ENCODE data around the gene SLC7A8. TPM values are rescaled to one million over a fixed set of nuclear protein-coding genes. Genes with fewer than 3 reads are reported as not detected.

The SLC7A8 gene
- polyA plus RNA-seq, 1 donor: 2.9 TPM

DNA sequence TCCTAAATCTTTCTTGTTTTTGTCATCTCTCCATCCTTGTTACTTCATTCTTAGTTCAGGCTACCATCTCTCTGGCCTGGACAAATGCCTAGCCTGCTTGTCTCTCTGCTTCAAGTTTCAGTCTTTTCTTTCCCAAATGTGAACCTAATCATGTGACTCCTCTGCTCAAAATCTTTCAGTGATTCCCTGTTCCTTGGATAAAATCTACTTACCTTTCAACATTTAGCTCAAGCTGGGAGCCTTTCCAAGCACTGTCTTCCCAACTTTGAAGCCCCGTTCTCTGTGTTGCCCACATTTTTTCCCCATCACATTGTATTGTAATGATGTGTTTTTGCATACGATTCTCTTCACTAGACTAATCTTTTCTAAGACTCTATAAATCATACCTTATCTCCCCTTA, 24.7 kb downstream of the SLC7A8 start:
- no peak for DNase-seq (ENCODE audit: low read depth)

DNA sequence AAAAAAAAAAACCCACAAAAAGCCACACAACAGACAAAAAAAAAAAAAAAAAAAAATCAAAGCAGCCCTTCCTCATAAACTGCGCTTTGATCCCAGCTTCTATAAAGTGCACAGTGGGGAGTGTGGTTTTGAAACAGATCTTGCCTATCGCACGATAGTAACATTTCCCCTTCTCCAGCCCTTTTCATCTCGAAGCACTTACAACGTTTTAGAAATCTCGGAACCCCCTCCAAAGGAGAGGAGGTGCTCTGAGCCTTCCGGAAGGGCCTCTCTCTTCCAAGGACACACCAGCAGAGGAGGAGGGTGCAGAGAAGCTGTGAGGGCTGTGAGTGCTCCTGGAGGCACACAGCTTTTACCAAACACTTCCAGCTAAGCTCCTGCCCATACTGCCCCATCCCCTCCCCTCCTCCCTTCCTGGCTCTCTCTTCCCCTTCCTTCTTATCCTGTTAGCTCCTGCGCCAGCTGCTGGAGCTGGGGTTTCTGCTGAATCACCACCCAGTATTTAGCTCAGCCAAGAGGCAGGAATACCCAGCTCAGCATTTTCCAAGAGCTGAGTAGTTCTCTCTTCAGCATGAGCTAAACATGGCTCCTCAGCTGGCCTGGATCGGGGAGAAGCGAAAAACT, 28.4 kb downstream of the SLC7A8 start:
- no peak for DNase-seq (ENCODE audit: low read depth)

DNA sequence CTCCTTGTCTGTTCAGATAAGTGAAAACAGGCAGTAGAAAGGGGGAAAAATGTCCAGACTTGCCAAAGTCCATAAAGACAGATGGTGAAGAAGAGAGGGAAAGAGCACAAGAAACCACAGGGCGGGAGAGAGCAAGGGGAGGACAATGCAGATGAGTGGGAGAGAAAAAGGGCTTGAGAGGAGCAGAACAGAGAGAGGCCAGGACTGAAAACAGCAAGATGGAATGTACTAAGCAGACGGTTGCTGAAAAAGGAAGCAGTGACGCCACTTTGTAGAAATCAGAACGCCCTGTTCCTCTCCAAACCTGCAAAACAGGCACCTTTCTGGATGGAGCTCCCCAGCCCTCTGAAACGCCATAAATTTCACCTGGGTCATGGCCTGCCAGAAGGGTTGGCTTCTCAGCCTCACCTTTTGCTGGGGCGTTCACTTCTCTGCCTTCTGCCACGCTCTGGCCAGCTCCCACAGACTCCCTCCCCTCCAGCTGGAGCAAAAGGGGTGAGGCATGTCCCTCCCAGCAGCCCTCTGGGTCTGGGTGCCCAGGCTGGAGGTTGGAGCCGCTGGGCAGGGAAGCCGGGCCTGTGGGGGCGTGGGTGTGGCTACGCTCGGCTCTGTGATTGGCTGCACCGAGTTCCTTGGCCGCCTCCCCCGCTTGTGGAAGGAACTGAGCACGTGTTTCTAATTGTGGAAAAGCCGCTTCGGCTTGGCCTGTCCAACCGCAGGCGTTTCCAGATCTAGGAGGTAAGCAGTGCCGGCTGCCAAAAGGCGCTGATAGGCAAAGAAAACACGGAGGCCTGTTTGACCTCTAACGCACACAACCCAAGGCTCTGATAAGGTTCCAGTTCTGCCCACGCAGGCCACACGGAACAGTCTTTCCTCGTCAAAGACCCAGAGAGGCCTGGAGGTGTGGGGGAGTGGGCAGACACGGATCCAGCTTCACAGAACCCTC, 29.3 kb downstream of the SLC7A8 start:
- DNase-seq (ENCODE audit: low read depth): peak; percentile 43

DNA sequence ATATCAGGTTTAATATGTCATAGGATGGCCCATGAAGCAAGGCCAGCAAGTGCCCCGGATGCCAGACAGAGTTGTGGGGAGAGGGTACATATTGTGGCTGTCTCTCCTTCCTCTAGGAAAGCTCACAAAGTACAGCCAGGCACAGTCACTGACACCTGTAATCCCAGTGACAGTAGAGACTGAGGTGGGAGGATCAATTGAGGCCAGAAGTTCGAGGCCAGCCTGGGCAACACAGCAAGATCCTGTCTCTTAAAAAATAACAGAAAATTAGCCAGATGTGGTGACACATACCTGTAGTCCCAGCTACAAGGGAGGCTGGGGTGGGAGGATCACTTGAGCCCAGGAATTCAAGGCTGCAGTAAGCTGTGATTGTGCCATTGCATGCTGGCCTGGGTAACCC, 32.1 kb downstream of the SLC7A8 start:
- DNase-seq (ENCODE audit: low read depth): no peak

DNA sequence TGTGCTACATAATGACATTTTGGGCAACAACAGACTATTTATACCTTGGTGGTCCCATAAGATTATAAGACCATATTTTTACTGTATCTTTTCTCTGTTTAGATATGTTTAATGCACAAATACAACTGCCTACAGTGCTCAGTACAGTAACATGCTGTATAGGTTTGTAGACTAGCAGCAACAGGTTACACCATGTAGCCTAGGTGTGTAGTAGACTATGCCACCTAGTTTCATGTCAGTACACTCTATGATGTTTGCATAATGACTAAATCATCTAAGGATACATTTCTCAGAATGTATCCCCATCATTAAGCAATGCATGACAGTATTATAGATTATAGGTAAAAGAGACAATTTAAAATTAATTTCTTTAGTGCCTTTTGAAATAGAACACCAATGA, 33.7 kb downstream of the SLC7A8 start:
- no peak for DNase-seq (ENCODE audit: low read depth)

- DNase-seq (ENCODE audit: low read depth): no peak
These were observed 34.7 kb downstream of the SLC7A8 start for GRCh38 chr14:23148591-23149249.

DNA sequence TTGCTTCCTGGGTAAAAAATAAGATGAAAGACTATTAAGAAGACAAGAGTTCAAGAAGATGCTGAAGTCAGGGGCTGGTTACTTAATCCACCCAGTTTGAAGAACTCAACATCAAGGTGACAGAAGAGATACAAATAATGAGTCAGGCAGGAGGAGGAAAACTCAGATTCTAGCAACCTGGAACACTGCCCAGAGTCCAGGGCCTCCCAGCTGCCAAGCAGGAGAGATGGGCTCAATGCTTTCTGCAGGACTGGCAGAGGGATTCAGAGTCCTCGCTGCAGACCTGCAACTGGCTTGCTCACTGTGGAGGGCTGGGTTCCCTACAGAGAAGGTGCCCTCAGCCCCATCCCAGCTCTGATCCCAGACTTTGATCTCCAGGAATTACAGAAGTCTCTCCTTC, 35.8 kb downstream of the SLC7A8 start:
- no peak for DNase-seq (ENCODE audit: low read depth)

DNA sequence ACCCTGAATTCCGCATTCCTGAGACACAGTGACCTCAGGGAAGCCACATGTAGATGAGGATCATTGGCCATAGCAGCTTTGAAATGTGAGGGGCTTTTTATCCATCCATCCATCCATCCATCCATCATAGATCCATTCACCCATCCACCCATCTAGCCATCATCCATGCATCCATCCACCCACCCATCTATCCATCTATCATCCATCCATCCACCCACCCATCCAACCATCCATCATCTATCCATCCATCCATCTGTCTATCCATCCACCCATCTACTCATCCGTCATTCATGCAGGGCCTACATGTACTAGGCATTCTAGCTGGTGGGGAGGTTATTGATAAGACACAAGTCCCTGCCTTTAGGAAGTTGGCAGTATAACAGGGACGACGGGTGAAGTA, 36.5 kb downstream of the SLC7A8 start:
- DNase-seq (ENCODE audit: low read depth): no peak

- no peak for DNase-seq (ENCODE audit: low read depth)
These were observed 37.0 kb downstream of the SLC7A8 start for GRCh38 chr14:23146351-23146910.

DNA sequence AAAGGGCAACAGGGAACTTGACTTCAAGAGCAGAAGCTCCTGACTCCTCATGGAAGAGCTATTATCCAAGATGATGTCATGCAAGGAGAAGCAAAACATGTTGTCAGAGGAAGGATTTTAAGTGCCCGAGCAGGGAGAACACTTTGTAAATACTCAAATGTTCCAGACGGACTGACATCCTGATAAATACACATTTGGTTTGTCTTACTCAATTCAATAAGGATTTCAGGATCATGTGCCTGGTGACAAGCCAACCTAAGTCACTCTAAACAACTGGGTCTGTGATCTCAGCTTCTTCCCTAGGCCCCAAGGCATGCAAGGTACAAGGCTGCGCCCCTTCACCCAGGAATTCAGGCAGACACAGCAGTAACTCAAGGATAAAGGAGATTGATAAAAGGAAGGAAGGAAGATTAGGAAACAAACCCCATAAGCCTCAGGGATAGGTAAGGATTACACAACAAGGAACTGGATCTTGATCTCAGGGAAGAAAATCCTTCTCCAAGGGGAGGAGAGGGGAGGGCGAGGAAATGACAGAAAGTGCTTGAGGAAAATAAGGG, 37.6 kb downstream of the SLC7A8 start:
- DNase-seq (ENCODE audit: low read depth): no peak

DNA sequence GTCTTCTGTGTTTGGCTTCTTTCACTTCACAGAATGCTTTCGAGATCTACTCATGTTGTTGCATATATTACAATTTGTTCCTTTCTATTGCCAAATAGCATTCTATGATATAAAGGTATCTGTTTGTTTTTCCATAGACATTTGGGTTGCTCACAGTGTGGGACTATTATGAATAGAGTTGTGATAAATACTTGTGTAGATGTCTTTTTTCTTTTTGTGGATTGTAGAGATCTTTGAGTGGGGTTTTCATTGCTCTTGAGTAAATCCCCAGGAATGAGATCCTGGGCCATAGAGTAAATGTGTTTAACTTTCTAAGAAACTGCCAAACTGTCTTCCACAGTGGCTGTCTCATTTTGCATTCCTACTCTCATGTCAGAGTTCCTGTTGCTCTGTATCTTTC, 39.5 kb downstream of the SLC7A8 start:
- no peak for DNase-seq (ENCODE audit: low read depth)

- no peak for DNase-seq (ENCODE audit: low read depth)
These were observed 40.6 kb downstream of the SLC7A8 start for GRCh38 chr14:23142826-23143225.

DNA sequence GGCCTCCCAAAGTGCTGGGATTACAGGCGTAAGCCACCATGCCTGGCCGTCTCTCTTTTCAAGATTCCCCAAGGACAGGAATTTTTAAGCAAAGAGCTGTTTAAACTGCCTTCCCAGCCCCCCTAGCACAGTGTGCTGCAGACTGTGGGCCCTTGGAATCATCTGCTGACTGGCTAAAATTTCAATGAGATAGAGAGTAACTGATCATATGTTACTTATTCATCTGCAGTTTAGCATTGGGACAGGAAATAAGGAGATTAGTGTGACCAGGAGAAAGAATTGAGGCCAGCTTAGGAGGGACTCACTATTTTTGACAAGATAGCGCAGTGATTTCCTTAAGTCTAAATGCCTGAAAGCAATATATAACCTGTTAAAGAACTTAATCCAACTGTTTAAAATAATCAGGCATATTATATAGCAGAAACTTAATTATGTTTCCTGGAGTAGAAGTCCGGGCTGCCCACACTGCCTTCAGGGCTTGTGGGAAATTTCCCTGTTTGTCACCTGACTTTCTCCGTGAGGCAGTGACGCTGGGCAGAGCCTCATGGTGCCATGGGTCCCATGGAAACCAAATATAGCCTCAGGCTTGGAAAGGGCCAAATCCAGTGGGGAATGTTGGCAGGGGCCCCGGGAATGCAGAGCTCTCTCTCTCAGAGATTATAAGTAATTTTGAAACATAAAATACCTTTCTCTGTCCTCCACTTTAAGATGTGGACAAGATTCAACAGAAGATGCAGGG, 41.6 kb downstream of the SLC7A8 start:
- DNase-seq (ENCODE audit: low read depth): no peak

GRCh38 chr14:23140371-23140770, 43.1 kb downstream of the SLC7A8 start:
- DNase-seq (ENCODE audit: low read depth): no peak

GRCh38 chr14:23139874-23140273, 43.6 kb downstream of the SLC7A8 start:
- no peak for DNase-seq (ENCODE audit: low read depth)

DNA sequence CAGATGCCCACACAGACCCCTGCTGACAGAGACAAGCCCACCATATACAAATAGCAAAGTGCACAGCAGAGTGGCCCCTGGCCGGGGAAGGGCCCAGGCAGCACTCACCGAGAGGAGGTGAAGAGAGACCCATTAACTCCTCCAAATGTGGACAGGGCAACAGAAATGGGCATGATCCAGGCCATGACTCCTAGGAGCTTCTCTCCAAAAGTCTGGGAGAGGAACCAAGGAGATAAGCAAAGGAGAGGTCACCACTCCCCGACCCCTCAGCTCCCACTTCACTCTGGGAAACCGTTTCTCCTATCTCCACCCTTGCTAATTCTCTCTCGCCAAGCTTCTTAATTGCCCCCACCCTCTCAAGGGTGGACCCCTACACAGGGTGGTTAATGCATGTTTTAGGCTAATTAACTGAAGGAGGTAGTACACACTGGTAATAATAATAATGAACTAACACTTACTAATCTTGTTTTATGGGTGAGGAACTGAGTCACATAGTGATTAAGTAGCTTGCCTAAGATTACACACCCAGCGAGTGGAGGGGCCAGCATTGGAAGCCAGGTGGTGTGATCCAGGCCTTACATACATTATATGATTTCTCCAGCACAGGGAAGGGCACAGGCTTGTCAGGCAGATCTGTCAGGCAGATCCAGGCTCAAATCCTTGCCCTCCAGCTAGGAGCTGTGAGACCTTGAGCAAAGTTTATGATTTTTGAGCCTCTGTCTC, 45.5 kb downstream of the SLC7A8 start:
- no peak for DNase-seq (ENCODE audit: low read depth)

DNA sequence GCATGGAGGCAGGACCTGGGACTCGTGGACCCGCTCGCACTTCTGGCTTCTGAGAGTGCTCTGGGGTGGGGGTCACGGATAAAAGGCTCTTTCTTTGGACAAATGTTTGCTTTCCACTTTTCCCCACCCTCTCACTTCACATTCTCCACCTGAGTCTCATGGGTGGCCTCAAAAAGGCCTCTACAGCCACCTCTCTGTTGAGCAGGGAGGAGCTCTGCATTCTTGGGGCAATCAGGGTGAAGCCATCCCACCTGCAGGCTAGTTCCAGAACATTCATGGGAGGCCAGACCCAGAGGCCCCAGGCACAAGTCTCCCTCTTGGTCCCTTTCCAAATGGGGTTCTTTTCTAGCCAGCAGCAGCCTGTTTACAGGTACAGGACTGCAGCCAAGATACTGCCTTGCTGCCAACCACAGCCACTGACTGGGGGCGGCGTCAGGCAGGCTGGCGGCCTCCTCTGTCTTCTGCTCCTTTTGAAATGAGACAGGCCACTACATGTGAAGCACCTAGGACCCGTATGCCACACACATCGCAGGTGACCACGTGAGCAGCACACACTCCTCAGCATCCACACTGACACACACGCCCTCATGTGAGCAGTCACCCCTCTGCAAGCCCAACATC, 46.2 kb downstream of the SLC7A8 start:
- no peak for DNase-seq (ENCODE audit: low read depth)

DNA sequence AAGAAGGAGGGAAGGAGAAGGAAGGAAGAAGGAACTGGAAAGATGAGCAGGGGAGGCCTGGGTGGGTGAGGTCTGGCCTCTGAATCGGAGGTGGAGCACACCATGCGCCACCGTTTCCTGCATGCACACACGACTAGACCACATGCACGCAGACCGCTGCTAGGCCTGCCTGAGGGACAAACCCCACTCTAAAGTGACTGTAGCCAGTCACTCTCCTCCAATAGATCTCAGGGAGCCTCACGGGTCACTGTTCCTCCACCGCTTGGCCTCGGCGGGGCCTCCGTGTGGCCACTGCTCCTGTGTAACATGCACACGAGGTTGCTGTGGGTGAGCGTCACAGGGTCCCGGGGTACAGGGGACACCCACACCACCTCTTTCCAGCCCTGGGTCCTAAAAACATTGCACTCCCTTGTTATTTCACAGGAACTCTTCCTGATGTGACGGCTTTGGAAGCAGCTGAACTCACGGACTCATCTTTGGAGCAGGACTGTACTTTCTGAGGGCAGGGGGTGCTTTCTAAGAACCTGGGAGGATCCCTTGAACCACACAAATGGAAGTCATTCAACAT, 46.8 kb downstream of the SLC7A8 start:
- no peak for DNase-seq (ENCODE audit: low read depth)

DNA sequence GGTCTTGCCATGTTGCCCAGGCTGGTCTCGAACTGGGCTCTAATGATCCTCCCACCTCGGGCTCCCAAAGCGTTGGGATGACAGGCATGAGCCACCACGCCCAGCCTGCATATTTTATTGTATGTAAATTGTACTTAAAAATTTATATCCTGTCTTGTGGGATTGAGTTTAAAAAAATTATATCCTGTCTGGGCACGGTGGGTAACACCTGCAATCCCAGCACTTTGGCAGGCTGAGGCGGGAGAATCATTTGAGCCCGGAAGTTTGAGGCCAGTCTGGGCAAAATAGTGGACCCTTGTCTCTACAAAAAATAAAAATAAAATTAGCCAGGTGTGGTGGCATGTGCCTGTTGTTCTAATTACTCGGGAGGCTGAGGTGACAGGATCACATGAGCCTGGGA, 50.5 kb downstream of the SLC7A8 start:
- no peak for DNase-seq (ENCODE audit: low read depth)

GRCh38 chr14:23131482-23131881, 52.0 kb downstream of the SLC7A8 start:
- no peak for DNase-seq (ENCODE audit: low read depth)
